GM15510 (cell line): ENCODE data around the gene NBEA.

Experiments used
- POLR2A ChIP-seq: IDR thresholded peaks from 3 replicates; pipeline ENCODE4 v1.6.1; 2011; ENCODE audit warnings: borderline replicate concordance; ENCODE audit not compliant: insufficient read length; ENCODE audit errors: extremely low read depth

Gene NBEA

GRCh38 chr13:35475212-35475959, 533.3 kb downstream of the NBEA start:
- no peak for TF ChIP-seq POLR2A

DNA sequence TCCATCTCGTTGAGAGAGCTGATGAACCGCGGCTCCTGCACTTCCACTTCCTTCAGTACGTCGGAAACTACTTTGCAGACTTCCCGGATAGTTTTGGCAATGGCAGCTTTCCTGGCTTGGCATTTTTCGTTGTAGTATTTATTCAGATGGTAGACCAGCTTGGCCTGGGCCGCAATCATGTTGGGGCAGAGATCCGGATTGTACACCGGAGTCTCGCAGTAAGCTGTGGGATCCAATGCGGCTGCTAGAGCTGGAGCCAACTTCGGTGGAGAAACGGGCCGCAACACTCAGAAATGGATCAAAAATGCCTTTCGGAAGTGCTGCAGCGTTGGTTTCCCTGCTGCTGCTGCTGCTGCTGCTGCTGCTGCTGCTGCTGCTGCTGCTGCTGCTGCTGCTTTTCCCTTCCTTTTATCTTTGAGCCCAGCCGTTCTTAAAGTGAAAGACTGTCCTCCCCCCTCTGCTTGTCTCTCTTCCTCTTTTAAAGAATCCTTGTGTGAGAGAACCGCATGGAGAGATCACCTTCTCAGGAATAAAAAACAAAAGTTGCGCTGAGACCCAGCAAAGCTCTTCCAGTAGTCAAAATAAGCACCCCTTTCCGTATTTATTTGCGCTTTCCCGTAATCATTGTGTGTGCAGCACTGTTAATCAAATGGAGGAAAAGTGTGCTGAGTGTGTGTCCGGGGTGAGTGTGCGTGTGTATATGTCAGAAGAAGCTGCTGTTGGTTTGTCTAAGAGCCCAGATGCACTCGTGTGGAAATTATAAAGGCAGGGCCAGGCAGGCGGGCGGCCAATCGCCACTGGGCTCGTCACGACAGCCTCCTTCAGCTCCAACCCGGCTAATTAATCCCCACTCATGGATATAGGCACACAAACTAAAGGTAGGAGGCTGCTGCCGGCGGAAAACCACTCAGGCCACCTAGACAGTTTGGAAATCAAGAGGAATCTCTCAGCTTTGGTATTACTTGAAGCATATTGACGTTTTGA, 534.2 kb downstream of the NBEA start, which contains the start of gene MAB21L1:
Gene MAB21L1 (minus strand): TSS at position 730 of the 984 bp plus-strand sequence. CDS start 551 bp downstream, at position 179.
- no peak for TF ChIP-seq POLR2A

DNA sequence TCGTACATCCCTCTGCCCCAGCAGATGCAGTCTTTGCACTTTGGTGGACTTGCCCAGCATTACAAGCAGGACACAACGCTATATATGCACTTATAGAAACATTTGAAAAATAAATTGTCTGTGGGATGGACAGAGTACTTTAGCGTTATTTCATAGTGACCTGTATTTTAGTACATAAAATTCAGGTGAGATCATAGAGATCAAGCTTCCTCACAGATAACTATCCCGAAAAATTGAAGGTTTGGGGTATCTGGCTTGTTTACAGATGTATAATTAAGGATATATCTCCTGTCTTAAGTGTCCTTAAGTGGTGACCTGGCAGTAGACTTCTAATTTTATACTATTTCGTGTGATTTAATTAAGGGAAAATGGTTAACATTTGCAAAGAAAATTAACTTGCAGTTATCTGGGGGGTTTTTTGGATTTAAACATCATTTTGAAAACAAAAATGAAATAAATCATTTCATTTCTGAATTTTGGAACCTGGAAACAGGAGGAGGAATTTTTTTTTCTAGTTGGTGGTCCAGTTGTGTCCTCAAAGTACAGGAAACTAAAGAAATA, 535.4 kb downstream of the NBEA start:
- TF ChIP-seq POLR2A = no peak

GRCh38 chr13:35478271-35479037, 536.4 kb downstream of the NBEA start:
- no peak for TF ChIP-seq POLR2A

DNA sequence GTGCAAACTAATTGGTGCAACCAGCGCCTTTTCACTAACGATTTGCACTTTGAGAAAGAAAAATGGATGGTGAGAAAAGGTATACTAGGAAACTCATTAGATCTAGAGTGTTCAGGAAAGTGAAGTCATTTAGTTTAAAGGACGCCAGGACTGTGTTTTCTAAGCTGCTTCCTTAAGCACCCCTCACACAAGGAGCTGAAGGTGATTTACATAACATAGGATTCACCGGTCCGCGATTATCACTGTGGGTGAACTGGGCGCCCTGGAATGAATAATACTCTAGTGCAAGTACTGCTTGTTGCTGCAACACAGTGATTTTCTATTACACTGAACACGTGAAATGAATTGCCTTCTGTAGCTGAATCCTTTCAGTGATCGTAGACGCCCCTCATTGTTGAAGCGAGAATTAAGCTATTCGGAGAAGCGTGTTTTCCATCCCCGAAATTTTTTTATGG, 537.0 kb downstream of the NBEA start:
- TF ChIP-seq POLR2A = no peak

DNA sequence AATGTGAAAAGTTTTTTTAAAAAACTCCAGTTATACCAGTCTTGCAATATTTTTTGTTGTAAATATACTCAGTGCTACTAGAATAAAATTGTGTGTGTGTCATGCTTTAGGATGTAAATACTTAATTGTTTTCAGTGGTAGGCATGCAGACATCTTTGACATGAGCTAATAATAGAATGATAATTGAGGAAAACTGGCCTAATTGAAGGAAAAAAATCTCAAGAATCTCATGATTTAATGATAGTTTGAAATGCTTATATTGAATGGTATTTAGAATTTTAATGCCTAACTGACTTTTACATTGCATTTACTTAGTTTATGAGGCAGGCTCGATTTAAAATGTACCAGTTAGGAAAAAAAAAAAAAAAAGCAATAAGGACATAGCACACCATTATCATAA, 537.6 kb downstream of the NBEA start:
- TF ChIP-seq POLR2A = no peak

DNA sequence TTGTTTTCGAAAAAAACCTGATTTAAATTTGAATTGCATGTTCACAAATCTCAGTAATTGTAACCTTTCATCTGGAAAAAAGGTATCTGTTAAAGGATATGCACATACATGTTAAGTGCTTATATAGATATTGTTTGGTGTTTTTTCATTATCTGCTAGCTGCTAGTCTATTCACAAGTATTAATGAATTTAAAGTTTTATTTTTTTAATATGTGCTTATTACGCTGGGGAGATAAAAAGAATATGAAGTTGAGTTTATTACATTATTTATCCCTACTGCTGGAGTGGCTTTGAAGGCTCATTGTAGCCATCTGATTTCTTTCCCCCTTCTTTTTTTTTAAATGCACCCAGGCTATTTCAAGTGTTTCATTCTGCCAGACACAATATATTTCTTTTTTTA, 538.3 kb downstream of the NBEA start:
- no peak for TF ChIP-seq POLR2A

- no peak for TF ChIP-seq POLR2A
Measured at GRCh38 chr13:35481777-35482176, 539.7 kb downstream of the NBEA start.

DNA sequence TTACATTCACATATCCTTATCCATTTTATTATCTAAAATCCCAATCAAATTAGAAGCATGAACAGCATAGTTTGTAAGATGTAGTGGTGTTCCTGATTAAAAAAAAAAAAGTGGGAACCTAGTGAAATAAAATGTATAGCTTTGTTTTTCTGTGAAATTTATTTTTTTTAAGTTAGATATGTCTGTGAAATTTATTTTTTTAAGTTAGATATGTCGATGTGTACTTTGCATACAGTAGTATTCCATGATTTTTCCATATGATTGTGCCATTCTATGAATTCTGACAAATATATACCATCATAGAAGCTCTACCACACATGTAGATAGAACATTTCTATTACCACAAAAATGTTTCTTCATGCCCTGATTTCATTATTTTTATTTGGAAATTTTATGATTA, 540.5 kb downstream of the NBEA start:
- no peak for TF ChIP-seq POLR2A

- TF ChIP-seq POLR2A = no peak
Measured at GRCh38 chr13:35483761-35484160, 541.7 kb downstream of the NBEA start.

GRCh38 chr13:35484384-35484783, 542.3 kb downstream of the NBEA start:
- TF ChIP-seq POLR2A = no peak

- TF ChIP-seq POLR2A = no peak
Measured at GRCh38 chr13:35485424-35485823, 543.4 kb downstream of the NBEA start.

DNA sequence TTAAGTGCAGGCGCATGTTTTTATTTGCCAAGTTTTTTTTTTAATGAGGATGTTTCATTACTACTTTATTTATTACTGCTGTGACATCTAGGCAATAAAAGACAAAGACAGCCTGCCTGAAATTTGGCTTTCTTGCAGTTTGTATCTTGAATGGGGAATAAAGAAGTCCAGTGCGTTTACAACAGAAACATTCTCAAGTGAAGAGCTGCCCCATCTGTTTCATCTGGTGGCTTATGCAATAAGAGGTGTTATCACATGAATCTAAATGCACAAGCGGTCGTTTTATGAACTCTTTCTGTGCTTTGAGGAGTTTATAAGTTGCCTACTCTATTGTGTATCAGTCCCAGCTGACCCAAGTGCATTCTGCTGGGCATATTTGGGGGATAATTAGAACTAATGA, 547.0 kb downstream of the NBEA start:
- TF ChIP-seq POLR2A = no peak

DNA sequence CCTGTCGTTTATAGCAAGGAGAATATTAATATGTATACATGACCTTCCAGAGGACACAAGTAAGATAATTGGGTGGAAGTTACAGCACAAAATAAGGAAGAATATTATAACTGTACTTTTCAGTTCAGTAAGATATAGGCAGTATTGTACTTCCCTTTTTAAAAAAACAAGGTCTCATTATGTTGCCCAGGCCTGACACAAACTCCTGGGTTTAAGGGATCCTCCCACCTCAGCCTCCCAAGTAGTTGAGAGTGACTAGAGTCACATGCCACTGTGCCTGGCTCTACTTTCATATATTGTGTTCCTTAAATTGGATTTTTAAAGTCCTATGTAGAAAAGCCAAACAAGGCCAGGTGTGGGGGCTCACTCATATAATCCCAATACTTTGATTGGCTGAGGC, 553.9 kb downstream of the NBEA start:
- TF ChIP-seq POLR2A = no peak
